Esophagus muscularis mucosa (tissue), 4 donors: ENCODE measurements around the gene IL21.

Experiments used
- EP300 ChIP-seq: sonication (generic); formaldehyde crosslinking; IDR thresholded peaks from one replicate; pipeline ENCODE4 v1.6.1; 2017; ENCODE audit warnings: antibody characterized with exemption
- POLR2A ChIP-seq: fragments of 450-650 bp; IDR thresholded peaks from one replicate; pipeline ENCODE4 v1.6.1; 2017; ENCODE audit warnings: antibody characterized with exemption, moderate library complexity, mild to moderate bottlenecking, low read depth
- POLR2AphosphoS5 ChIP-seq, 2 donors: sonication (generic); formaldehyde crosslinking; IDR thresholded peaks; one replicate each; pipeline ENCODE4 v1.6.1; 2017; ENCODE audit warnings: antibody characterized with exemption in 2 of 2
- TF ChIP-seq, protein P1 (sequence below), 3 experiments: fragments of 200-600 bp in 2 of 3; fragments of 450-650 bp in 1 of 3; sonication (generic) in 2 of 3; IDR thresholded peaks; one replicate each; pipeline ENCODE4 v1.5.1; 2017 to 2019; ENCODE audit warnings: antibody characterized with exemption in 3 of 3, mild to moderate bottlenecking in 2 of 3, moderate library complexity in 1 of 3

DNA sequence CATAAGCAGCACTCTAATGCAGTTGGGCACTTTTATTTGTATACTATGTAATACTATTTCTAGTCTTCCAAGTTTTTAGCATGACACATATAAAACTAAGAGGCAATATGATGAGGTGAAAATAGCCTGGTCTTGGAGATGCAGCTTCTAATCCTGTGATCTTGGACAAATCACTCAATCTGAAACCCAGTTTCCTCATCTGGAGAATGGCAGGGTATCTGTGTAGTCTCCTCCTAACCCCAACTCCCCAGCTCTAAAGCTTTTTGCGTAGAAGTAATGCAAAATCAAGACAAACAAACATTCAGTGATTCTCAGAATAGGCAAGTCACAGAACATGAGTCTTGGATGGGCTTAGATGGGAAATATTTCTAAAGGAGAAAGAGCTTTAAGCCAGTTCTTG lies 36.7 kb upstream of the IL21 start:
- TF ChIP-seq, protein P1, sequence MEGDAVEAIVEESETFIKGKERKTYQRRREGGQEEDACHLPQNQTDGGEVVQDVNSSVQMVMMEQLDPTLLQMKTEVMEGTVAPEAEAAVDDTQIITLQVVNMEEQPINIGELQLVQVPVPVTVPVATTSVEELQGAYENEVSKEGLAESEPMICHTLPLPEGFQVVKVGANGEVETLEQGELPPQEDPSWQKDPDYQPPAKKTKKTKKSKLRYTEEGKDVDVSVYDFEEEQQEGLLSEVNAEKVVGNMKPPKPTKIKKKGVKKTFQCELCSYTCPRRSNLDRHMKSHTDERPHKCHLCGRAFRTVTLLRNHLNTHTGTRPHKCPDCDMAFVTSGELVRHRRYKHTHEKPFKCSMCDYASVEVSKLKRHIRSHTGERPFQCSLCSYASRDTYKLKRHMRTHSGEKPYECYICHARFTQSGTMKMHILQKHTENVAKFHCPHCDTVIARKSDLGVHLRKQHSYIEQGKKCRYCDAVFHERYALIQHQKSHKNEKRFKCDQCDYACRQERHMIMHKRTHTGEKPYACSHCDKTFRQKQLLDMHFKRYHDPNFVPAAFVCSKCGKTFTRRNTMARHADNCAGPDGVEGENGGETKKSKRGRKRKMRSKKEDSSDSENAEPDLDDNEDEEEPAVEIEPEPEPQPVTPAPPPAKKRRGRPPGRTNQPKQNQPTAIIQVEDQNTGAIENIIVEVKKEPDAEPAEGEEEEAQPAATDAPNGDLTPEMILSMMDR (IDR thresholded peaks at IDR 0.05): no peak
- TF ChIP-seq POLR2A (no peak), EP300 (no peak), POLR2AphosphoS5 (IDR thresholded peaks at IDR 0.05) (no peak)
